Measurements from ENCODE around the gene COL4A2.

GRCh38 chr13:110562036-110562597 lies 255.0 kb downstream of the COL4A2 start:
- no peak for TF ChIP-seq CTCF (conservative IDR thresholded peaks at IDR 0.05; ENCODE audit: low read depth, low read length)
- no peak for TF ChIP-seq EZH2 (IDR thresholded peaks at IDR 0.05; ENCODE audit: low read length, unreplicated experiment)
- TF ChIP-seq EZH2phosphoT487 (IDR thresholded peaks at IDR 0.05; ENCODE audit: borderline replicate concordance, low read length): no peak
